HG02642 (cell line): ENCODE data around the gene PLCZ1.

Experiments used
- ATAC-seq: cut with Tn5 transposase; IDR thresholded peaks from one replicate; pipeline ENCODE4 v1.9.1; 2021; ENCODE audit warnings: mild to moderate bottlenecking; ENCODE audit not compliant: unreplicated experiment, poor library complexity

PLCZ1 gene

GRCh38 chr12:18640321-18640955 is 97.4 kb downstream of the PLCZ1 start:
- ATAC-seq = no peak

GRCh38 chr12:18634382-18634781 is 103.4 kb downstream of the PLCZ1 start:
- no peak for ATAC-seq
